C4-2B (cell line): ENCODE measurements around the gene STRA8.

Experiments
- ZFX ChIP-seq: fragments of 450-650 bp; IDR thresholded peaks from 2 replicates; pipeline ENCODE4 v1.6.1; 2017
- TF ChIP-seq, protein P1 (sequence below): fragments of 450-650 bp; conservative IDR thresholded peaks from 2 replicates; pipeline ENCODE4 v1.5.1; 2017; ENCODE audit warnings: mild to moderate bottlenecking

DNA sequence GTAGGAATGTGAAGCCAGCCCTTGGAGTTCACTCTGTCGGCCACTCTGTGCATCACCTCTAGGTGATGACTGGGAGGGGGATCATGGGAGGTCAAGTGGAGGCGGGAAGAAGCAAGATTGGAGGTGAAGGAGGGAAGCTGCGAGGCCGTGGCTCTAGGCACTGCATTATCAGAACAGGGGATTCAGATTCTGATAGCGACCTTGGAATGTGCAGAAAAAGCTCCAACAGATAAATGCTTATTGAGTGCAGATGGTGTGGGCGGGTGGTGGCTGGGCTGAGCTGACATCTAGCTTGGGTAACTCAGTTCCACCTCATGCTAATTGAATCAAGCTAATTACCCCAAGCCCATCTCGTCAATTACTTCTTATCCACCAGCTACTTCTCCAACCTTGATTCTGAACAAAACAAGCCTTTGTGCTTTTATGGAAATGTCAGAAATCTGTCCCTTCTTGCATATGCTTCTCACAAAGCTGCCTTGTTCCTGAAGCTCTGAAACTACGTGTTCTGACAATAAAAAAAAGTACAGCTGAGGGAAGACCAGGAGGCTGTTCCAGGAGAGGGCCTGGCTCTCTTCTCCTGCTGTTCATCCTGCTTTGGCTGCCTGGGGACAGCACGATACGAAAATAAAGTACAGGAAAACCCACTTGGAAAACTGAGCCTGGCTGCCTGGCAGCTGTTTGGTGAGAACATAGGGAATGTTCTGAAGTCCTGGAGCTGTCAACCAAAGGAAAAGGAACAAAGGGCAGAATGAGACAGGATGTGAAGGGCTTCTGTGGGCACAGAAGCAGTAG, 27.5 kb downstream of the STRA8 start:
- TF ChIP-seq, protein P1, sequence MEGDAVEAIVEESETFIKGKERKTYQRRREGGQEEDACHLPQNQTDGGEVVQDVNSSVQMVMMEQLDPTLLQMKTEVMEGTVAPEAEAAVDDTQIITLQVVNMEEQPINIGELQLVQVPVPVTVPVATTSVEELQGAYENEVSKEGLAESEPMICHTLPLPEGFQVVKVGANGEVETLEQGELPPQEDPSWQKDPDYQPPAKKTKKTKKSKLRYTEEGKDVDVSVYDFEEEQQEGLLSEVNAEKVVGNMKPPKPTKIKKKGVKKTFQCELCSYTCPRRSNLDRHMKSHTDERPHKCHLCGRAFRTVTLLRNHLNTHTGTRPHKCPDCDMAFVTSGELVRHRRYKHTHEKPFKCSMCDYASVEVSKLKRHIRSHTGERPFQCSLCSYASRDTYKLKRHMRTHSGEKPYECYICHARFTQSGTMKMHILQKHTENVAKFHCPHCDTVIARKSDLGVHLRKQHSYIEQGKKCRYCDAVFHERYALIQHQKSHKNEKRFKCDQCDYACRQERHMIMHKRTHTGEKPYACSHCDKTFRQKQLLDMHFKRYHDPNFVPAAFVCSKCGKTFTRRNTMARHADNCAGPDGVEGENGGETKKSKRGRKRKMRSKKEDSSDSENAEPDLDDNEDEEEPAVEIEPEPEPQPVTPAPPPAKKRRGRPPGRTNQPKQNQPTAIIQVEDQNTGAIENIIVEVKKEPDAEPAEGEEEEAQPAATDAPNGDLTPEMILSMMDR = no peak
- no peak for TF ChIP-seq ZFX
